GM18508 (cell line): Measurements from ENCODE around the gene SHH.

Source experiments
- ATAC-seq: cut with Tn5 transposase; IDR thresholded peaks from one replicate; pipeline ENCODE4 v1.9.1; 2021; ENCODE audit warnings: moderate number of reproducible peaks; ENCODE audit not compliant: insufficient read depth, unreplicated experiment

SHH gene

DNA sequence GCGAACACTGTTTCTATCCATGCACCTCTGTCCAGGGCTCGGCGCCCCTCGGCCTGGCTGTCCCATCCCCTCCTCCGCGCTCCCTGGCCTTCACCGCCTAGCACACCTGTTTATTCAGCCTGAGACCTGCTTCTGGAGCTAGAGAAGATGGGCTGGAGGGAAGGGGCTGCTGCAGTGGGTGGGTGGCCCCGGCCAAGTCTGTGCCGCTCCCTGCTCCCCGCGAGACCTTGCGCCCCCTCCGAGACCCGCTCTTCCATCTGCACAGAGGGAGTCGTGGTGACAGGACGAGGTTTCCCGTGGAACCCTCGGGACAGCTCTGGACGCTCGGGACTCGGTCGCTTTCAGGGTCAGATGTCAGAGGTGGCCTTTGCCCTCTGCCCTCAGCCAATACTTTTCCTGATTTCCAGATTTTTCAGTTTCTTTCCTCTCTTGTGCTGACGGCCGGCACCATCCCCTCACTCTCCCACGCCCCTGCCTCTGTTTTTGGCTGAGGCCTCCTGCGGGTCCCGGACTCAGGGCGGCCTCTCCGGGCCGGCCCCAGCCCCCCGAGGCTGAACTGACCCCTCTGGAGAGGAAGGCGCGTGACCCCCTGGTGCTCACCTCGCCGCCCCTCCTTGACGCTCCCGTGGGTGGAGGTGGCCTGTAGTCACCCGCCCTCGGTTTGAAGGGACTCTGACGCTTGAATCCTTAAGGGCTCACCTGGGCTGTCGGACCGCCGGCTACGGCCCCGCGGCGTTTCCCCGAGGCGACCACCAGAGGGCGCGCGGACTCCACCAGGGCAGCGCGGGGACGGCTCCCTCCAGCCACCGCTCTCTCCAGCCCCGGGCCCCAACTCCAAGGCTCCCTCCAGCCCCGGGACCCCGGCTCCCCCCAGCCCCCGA, 15.6 kb downstream of the SHH start:
- ATAC-seq: no peak

DNA sequence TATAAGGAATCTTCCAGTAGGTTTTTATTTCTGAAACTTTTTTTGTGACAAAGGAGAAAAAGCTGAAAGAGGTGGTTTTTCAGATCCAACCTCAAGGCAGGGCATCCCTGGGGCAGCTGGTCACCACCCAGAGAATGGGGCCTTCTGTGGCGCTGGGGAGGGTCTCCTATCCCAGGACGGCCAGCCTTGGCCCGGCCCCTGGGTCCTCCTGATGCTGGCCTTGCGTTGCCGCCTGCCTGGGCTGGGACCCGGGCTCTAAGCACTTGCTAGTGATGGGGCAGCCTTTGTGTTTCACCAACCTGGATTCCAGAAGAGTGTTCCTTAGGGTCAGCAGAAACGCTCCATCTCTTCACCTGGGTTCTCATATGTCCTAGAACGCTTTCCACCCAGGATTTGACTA, 16.3 kb downstream of the SHH start:
- ATAC-seq: no peak

- ATAC-seq: no peak
Measured at GRCh38 chr7:155795401-155795800, 16.9 kb downstream of the SHH start.

- no peak for ATAC-seq
Measured at GRCh38 chr7:155794196-155794595, 18.1 kb downstream of the SHH start.

GRCh38 chr7:155793720-155794119, 18.5 kb downstream of the SHH start:
- ATAC-seq: no peak

- ATAC-seq: no peak
Measured at GRCh38 chr7:155792999-155793560, 19.2 kb downstream of the SHH start.

DNA sequence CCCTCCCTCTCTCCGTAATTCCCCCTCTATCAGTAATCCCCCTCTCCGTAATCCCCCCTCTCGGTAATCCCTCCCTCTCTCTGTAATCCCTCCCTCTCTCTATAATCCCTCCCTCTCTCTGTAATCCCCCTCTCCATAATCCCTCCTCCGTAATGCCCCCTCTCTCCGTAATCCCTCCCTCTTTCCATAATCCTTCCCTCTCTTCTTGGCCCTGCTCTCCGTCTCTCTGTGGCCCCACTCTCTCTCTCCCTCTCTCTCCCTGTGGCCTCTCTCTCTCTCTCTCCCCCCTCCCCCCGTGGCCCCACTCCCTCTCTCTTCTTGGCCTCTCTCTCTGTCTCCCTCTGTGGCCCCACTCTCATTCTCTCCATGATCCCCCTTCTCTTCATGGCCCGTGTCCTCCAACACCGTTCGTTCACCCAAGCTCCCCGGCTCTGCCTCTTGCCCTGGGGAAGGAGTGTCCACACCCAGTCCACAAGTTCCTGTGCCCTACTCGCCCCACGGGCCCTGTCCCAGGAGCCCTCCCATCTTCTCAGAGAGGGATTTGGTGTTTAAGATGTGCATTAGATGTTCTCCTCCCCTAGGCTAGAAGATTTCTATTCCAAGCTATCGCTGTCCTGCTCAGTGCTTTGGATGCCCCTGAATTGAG, 19.8 kb downstream of the SHH start:
- ATAC-seq: no peak

DNA sequence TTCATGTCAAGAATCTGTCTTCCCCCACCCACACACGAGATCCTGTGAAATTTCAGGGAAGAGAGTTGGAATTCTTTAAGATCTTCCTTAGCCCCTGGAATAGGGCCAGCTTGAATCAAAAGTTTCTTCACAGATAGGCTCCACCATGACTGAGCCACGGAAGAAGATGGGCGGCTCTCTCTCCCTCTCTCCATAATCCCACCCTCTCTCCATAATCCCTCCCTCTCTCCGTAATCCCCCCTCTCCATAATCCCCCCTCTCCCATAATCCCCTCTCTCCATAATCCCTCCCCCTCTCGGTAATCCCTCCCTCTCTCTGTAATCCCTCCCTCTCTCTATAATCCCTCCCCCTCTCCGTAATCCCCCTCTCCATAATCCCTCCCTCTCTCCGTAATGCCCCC, 20.4 kb downstream of the SHH start:
- ATAC-seq: no peak

- ATAC-seq: no peak
Measured at GRCh38 chr7:155791214-155791737, 21.0 kb downstream of the SHH start.

GRCh38 chr7:155790666-155791065, 21.6 kb downstream of the SHH start:
- ATAC-seq: no peak

- no peak for ATAC-seq
Measured at GRCh38 chr7:155789001-155789725, 23.1 kb downstream of the SHH start.

DNA sequence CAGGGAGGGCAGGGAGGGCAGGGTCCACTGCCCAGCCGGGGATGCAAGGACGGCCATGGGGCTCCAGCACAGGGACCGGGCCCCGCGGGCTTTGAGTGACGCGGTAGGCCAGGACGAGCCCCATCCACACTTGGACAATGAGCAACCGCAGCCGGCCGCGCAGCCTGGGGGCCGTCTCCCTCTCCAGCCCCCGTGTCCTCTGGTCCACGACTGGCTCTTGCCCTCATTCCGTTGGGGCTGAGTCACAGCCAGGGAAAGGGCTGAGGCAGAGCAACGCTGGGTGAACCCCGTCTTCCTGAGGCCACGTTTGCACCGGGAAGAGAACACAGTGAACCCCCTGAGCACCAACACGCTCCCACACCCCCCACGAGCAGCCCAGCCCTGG, 23.7 kb downstream of the SHH start:
- ATAC-seq: no peak

DNA sequence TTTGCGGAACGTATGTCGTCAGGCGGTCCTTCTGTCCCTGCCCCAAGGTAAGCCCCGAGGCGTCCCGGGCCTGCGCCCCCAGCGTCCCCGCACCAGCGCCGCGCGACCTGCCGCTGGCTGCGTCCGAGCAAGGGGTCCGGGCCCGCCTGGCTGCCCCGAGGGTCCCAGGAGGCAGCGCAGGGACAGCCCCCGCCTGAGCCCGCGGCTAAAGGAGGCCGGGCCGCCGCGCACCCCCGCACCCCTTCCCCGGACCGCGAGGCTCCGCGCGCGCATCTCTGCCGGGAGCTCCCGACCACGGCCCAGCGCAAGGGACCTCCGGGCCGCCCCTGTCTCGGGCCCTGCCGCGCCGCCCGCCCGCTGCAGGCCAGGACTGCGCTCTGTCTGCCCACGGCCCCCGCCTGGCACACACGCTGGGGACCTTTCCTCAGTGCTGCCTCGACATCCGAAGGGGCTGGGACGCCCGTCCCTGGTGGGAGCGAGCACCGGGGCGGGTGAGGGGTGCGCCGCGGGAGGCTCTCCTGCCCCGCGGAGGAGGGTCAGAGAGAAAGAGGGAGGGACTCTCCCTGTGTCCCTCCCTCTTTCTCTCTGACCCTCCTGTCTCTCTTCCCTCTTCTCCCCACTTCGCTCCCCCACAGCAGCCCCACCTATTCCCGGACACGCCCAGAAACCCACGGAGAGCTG, 25.0 kb downstream of the SHH start:
- ATAC-seq: no peak

DNA sequence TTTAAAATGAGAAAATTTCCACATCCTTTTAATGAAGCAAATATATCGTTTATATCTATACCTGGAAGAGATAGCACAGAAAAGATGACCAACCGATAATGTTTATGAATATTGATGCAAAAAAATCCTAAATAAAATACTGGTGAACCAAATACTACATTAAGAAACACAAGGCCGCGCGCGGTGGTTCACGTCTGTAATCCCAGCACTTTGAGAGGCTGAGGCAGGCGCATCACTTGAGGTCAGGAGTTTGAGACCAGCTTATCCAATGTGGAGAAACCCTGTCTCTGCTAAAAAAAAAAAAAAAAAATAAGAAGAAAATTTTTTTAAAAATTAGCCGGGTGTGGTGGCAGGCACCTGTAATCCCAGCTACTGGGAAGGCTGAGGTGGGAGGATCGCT, 25.8 kb downstream of the SHH start:
- no peak for ATAC-seq

GRCh38 chr7:155785536-155785935, 26.7 kb downstream of the SHH start:
- ATAC-seq: no peak

GRCh38 chr7:155782466-155782865, 29.8 kb downstream of the SHH start:
- no peak for ATAC-seq

- ATAC-seq: no peak
Measured at GRCh38 chr7:155781433-155781832, 30.8 kb downstream of the SHH start.

DNA sequence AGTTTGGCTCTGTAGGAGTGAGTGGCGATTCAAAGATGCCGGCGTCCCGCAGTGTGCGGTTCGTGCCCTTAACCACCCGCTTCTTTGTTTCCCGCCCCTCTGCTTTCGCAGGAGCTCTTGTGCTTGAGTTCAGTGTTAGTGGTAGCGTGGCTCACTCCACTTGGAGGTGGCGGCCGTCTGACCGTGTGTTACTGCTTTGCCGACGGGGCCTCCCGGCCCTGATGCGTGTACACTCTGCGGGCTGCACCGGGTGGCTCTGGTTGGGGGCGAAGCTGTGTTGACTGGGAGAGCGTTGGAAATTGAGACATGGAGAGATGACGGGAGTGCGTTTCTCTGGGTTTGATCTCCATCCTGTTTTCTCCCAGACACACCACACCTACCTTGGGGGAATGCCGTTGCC, 31.4 kb downstream of the SHH start:
- ATAC-seq: no peak

DNA sequence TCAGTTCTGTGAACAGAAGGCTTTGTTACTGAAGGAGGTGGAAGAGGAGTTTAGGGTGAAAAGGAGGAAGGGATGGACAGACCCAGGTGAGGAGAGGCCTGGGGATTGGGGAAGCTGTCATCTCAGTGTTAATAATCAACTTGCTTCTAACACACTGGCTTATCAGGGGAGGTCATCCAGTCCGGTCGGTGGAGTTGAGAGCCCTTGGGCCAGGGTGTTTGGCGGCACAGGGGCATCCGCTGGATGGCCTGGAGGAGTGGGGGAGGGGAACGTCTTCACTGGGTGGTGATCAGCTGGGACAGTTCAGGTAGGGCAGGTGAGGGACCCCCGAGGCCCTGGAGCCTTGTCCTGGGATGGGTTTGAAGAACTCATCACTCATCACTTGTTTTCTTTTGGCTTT, 33.9 kb downstream of the SHH start:
- ATAC-seq: no peak

- no peak for ATAC-seq
Measured at GRCh38 chr7:155776606-155777005, 35.7 kb downstream of the SHH start.
